ENCODE results near the gene LRRC45.

DNA sequence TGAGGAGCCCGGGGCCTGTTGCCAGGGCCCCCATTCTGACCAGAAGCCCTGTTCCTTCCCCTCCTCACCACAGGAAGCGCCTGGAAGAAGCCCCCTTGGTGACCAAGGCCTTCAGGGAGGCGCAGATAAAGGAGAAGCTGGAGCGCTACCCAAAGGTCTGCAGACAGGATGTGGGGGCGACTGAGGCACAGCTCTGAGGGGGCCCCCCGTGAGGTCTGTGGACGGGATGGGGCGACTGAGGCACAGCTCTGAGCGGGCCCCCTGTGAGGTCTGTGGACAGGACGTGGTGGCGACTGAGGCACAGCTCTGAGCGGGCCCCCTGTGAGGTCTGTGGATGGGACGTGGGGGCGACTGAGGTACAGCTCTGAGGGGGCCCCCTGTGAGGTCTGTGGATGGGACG, 13.7 kb upstream of the LRRC45 start:
- TF ChIP-seq, protein P1, sequence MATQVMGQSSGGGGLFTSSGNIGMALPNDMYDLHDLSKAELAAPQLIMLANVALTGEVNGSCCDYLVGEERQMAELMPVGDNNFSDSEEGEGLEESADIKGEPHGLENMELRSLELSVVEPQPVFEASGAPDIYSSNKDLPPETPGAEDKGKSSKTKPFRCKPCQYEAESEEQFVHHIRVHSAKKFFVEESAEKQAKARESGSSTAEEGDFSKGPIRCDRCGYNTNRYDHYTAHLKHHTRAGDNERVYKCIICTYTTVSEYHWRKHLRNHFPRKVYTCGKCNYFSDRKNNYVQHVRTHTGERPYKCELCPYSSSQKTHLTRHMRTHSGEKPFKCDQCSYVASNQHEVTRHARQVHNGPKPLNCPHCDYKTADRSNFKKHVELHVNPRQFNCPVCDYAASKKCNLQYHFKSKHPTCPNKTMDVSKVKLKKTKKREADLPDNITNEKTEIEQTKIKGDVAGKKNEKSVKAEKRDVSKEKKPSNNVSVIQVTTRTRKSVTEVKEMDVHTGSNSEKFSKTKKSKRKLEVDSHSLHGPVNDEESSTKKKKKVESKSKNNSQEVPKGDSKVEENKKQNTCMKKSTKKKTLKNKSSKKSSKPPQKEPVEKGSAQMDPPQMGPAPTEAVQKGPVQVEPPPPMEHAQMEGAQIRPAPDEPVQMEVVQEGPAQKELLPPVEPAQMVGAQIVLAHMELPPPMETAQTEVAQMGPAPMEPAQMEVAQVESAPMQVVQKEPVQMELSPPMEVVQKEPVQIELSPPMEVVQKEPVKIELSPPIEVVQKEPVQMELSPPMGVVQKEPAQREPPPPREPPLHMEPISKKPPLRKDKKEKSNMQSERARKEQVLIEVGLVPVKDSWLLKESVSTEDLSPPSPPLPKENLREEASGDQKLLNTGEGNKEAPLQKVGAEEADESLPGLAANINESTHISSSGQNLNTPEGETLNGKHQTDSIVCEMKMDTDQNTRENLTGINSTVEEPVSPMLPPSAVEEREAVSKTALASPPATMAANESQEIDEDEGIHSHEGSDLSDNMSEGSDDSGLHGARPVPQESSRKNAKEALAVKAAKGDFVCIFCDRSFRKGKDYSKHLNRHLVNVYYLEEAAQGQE (IDR thresholded peaks at IDR 0.05; ENCODE audit: insufficient read depth in 1 of 2, low read depth in 2 of 2, low read length in 2 of 2): no peak
- TF ChIP-seq FOXP2 (optimal IDR thresholded peaks at IDR 0.05; ENCODE audit: borderline replicate concordance, extremely low read depth, extremely low read length, insufficient read depth) (no peak), TAF1 (IDR thresholded peaks at IDR 0.05; ENCODE audit: borderline replicate concordance, insufficient read depth, low read length) (no peak), SIN3A (IDR thresholded peaks at IDR 0.05; ENCODE audit: borderline replicate concordance, insufficient read depth, low read length) (no peak), POLR2AphosphoS5 (IDR thresholded peaks at IDR 0.05; ENCODE audit: low read depth, low read length) (no peak)
